ENCODE data around the gene BPIFB6.

The BPIFB6 gene, protein sequence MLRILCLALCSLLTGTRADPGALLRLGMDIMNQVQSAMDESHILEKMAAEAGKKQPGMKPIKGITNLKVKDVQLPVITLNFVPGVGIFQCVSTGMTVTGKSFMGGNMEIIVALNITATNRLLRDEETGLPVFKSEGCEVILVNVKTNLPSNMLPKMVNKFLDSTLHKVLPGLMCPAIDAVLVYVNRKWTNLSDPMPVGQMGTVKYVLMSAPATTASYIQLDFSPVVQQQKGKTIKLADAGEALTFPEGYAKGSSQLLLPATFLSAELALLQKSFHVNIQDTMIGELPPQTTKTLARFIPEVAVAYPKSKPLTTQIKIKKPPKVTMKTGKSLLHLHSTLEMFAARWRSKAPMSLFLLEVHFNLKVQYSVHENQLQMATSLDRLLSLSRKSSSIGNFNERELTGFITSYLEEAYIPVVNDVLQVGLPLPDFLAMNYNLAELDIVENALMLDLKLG

DNA sequence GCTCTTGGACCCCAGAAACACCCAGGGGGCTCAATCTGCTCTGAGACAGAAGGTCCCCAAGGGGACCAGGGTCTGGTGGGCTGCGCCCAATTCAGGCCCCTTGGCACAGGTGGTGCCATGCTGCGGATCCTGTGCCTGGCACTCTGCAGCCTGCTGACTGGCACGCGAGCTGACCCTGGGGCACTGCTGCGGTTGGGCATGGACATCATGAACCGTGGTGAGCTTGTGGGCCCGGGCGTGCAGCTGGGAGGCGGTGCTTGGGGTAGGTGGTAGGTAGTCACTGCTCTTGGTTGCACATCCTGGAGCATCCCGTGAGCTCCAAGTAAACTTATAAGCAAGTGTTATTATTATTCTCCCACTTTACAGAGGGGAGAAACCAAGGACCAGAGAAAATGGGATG, at the start of gene BPIFB6:
TSS of gene BPIFB6 (plus strand) at position 118 of the 400 bp plus-strand sequence. CDS start at position 118, 0 bp downstream.
- no peak for DNase-seq

DNA sequence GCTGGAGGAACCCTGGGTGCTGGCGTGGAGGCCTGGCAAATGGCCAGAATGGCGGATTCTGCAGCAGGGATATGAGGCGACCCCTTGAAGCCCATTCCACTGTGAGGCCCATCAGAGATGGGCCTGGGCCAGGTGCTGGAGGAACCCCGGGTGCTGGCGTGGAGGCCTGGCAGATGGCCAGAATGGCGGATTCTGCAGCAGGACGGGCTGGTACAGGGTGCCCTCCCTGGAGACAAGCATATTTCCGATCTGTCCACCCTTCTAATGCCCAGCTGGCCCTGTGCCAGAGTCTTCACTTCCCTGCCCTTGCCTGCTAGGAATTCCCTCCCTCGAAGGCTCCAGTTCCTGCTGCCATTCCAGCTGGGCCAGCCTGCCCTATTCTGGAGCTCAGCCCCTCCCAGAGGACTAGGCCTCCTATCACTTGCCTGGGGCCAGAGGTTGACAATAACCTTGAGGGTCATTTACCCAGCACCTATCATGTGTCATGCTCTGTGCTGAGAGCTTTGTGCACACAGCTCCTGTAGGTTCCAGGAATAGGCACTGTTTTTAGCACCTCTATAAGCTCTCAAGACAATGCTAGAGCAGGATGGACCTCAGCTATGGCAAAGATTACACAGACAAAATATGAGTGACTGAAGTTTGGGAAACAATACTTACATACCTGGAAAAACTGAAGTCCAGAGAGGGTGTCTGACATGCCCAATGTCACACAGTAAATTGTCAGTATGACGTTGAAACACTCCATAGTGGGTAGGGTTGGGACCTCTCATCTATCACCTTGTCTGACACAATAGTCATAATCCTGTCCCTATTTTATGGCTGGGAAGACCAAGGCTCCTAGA, 48.6 kb upstream of the BPIFB6 start:
- no peak for DNase-seq

DNA sequence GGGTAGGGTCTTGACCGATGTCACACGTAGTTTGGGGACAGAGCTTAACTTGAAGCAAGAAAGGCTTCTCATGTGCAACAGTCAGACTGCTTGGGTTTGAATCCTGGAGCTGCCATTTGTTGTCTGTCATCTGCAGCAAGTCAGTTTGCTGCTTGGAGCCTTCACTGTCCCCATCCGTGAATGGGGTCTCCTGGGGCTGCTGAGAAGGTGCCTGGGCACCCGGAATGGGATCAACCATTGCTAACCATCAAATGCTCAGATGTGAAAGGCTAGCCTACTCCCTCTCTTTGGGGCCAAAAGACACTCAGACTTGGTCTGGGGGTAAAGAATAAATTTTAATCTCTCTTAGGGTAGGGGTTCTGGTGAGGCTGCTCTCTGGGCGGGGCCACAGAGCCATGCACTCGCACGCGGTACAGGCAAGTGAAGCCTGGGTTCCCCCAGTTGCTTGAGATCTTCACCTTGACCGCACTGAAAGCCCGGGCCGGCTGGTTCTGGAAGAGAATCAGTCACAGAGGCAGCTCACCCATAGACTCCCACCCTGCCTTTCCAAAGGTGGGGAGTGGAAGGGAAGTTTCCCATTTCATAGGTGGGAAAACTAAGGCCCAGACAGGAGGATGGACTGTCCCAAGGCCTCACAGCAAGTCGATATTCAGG, 47.9 kb upstream of the BPIFB6 start:
- DNase-seq: no peak

DNA sequence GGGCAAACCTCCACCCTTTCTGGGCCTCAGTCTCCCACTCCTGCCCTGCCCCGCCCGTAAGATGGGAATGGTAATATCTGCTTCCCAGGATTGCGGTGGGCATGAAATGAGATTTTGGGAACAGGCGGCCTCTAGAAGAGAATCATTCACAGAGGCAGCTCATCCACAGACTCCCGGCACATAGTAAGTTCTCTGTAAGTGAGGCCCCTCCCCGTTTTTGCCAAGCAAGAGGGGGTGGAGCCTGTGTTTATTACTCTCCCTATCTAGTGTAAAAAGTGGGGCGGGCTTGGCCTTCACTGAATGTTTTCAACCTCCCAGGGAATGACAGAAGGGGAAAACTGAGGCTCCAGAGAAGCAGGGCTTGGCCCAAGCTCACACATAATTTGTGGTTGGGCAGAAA, 47.3 kb upstream of the BPIFB6 start:
- DNase-seq: no peak

DNA sequence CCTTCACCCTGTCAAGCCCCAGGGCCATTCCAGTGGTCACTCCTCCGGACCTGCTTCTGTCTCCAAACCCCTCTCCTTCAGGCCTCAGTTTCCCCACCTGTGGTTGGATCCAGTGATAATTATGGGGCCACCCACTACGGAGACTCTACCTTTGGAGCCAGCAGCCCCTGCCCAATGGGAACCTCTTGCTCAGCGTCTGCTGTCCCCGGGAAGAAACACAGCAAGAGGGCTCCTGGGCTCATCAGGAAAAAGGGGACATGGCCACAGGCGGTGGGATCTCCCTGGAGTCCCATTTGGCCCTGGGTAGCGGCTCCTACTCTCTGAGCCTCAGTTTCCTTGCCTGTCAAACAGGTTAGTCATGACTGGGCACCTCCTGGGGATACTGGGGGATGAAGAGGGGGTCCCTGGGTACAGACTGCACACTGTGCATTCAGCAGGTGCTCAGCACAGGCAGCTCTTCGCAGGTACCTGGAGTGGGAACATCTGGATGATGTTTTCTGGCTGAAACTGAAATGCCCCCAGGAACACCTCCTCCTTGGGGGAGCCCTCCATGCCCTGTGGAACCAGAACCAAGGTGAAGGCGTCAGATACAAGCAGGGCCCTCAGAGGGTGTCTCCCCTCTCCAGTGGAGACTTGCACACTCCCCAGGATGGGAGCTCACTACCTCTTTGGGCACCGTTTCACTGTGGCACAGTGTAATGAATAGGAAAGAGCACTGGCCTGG, 46.7 kb upstream of the BPIFB6 start:
- no peak for DNase-seq

DNA sequence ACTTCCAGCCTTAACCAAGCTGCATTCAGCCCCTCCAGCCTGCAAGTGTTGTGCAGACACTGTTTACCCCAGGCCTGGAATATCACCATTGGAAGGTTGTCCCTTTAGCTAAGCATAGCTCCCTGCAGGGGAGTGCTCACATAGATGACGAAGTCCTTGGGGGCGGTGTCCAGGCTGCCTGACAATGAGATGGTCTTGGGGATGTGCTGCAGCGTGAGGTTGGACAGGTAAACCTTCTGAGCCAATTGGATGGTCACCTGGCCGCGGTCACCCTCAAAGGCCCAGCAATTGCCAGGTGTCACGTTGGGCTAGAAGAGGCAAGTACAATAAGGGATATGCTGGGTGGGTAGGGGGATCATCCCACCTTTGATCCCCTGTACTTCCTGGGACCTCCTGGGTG, 45.9 kb upstream of the BPIFB6 start:
- DNase-seq: no peak

DNA sequence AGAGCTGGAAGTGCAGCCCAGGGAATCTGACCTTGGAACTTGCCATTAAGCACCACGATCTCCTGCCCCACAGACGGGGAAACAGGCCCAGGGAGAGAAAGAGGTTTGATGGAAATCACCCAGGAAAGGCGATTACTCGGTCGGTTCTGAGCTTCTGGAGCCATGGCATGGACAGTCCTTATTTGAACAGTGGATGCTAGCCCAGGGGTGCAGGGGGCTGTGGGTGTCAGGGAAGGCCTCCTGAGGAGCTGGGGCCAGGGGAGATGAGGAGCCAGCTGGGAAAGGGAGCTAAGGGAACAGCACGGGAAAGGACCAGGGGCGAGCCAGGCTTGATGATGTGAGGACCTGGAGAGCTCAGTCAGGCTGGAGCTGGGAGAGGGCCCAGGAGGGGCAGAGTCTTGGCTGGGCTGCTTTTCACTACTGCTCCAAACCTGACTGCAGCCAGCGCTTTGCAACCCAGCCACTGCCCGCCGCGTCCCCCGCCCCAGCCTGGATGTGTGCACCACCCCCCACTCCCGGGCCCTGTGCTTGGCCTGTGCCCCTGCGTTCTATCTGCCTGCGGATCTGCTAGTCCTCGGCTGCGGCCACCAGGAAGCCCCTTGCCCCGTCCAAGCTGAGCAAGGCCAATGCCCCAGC, 45.0 kb upstream of the BPIFB6 start:
- DNase-seq: no peak

DNA sequence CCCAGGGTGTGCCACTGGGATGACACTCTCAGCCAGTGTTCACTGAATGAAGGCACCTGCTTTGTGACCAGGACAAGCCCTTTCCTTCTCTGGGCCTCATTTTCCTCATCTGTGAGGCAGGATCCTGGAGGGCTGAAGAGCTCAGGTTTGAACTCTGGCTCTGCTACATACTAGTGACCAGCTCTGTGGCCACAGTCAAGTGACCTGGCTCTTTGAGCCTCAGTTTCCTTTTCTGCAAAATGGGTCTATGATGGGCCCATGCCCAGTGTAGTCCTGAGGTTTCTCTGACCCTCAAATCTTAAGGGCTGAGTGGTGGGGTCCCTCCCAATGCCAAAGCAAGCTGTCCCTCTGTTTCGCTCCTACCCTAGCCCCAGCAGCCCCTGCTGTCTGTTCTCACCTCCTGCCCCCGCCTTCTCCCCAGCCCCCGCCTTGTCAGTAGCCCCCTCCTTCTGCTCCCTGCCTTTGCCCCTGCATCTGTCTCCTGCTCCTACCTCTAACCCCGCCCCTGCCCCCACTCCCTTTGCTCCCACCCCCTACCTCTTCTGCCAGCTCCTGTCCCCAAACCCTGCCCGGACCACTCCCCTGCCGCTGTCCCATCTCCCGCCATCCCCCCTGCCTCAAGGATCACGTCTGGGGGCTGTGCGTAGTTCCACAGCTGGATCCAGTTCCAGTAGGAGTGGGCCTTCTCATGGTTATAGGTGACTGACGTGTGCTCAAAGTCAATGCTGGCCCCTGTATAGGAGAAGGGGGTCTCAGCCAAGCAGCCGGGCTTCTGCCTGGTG, 44.2 kb upstream of the BPIFB6 start:
- DNase-seq: no peak

DNA sequence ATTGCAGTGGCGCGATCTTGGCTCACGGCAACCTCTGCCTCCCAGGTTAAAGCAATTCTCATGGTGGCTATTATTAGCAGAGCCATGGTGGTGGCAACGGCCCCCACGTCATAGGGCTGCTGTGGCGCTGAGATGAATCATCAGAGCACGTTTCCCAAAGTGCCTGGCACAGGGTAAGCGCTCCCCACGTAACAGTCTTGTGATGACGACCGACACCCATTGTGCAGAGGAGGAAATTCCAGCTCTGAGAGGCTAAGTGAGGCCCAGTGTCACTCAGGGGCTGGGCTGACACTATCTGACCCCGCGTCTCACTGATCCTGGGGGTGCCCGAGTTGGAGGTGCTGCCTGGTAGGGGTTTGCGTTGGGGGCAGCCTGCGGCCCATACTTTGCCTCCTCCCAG, 43.4 kb upstream of the BPIFB6 start:
- DNase-seq: no peak

DNA sequence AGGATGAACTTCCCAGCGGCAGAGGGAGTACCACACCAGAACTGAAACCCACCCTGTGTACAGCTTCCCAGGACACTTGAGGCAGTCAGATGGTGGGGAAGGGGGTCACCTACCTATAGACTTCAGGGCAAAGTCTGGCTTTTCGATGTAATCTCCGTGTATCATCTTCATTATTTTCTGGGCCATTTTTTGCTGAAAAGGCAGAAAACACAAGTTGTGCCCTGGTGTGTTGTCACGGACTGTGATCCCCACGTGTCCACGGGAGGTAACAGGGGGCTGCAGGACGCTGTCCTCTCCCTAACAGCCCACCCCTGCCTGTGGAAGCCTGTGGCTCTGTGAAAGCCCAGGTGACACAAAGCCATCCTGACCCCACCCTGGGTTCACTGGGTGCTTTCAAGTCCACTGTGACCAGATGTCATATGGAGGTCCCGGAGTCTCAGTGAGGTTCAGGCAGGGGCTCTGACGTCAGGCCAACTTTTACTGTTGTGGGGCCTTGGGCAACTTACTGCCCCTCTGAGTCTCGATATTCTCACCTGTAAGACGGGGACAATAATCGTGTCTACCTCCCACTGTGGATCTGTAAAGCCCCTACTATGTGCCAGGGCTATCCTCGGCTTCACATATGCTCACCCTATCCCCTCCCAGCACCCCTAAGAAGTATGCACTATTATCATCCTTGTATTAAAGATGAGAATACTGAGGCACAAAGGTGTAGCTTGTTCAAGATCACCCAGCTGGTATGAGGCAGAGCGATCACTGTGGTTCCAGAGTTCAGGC, 41.8 kb upstream of the BPIFB6 start:
- DNase-seq: no peak

DNA sequence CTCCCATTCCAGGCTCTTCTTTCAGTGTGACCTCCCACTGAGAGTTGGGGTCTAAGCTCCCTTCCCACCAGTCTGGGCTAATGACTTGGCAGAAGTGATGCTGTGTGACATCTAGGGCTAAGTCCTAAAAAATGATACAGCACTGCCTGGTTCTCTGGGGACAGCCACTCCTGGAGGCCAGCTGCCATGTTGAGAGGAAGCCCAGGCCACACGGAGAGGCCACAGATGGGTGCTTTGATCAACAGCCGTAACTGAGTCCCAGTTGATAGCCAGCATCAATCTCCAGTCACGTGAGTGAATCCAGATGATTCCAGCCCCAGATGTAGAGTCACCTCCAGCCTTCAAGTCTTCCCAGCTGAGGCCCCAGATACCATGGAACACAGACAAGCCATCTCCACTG, 41.0 kb upstream of the BPIFB6 start:
- no peak for DNase-seq

DNA sequence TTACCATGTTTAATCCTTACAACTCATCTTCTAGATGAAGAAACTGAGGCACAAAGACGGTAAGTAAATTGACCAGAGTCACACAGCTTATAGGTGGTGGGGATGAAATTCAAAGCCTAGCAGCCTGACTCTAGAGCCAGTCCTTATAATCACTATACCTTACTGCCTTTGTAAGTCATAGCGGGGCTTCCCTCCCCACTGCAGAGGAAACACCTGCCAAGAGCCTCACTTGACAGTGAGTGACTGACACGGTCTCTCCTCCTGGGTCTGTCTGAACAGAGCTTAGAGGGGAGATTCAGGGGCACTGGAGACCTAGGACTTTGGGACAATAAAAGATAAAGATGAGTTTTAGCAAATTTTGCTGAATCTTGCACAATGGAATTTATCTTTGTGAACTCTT, 40.1 kb upstream of the BPIFB6 start:
- no peak for DNase-seq

DNA sequence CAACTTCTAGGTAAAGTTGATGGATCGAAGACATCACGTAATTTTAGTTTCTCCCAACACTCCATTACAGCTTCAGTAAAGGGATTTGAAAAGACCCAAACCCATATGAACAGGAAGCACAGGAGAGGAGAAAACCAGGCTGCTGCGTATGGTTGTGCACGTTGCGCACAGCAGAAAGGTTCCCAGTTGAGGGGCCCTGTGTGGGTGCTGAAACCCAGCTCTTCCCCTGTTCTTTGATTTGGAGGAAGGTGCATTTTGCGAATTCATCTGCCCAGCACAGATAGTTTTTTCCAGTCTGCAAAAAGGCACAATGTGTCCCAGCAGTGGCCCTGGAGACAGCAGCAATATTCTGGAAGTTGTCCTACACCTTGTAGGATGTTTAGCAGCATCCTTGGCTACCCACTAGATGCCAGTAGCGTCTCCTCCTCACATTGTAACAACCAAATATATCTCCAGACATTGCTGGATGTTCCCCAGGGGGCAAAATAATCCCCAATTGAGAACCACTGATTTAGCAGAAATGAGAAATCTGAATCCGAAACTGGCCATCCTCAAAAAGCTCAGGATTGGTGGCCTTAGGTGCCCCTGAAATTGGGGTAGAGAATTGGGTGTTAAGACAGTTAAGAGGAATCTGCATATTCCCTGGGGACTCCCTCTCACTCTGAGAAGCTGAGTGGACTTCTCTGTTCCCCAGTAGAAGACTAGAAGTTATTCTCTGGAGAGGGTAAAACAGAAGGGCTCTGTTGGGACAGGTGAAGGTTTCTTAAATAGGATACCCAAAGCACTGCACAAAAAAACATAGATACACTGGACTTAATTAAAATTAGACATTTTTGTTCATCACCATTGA, 39.4 kb upstream of the BPIFB6 start:
- no peak for DNase-seq

DNA sequence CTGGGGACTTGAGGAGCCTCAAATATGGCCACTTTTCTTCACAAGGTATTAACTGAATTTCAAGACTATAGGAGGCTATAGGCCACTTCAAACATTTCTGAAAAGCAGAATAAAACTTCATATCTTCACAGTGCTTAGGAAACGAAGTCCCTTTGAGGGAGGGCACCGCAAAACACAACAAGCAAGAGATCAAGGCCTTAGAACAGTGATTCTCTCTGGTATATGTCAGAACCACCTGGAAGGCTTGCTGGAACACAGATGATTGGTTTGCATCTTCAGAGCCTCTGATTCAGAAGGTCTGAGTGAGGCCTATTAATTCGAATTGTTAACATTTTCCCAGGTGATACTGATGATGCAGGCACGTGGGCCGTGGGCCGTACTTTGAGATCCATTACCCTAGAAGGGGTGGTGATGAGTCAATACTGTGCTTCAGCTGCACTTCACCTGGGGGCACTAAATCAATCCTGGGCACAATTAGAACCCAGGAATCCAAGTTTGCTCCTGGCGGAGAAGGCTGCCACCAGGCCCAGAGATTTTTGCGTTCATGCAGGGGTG, 37.9 kb upstream of the BPIFB6 start:
- DNase-seq: no peak

DNA sequence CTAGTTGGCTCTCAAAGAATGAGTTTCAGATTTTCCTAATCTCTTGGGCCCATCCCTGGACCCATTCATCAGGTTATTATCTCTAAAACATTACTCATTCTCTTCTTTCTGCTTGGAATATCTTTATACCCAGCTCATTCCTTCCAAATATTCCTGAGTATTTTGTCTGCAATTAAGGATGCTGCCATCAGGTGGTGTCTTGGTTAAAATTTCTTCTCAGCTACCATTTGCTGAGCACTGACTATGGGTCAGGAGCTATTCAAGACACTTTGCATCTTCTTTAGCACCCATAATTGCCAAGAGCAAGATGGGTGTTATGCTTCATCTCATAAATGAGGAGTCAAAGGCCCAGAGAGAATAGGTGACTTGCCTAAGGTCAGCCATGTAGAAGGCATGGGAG, 35.6 kb upstream of the BPIFB6 start:
- DNase-seq: no peak

DNA sequence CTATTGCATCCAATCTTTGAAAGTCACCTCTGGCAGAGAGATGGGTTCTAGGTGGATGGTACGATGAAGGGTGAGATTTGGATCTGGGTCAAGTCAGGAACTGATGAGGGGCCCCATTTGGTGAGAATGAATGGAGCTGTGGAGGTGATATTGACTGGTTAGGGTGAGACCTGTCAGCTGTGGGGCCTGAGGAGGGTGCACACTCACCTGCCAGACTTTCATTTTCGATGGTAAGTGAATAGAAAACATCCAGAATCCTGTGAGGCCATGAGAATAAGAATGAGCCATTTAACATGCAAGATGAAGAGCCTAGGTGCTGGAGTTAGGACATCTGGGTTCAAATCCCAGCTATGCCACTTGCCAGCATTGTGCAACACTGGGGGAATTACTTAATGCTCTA, 34.0 kb upstream of the BPIFB6 start:
- DNase-seq: no peak

DNA sequence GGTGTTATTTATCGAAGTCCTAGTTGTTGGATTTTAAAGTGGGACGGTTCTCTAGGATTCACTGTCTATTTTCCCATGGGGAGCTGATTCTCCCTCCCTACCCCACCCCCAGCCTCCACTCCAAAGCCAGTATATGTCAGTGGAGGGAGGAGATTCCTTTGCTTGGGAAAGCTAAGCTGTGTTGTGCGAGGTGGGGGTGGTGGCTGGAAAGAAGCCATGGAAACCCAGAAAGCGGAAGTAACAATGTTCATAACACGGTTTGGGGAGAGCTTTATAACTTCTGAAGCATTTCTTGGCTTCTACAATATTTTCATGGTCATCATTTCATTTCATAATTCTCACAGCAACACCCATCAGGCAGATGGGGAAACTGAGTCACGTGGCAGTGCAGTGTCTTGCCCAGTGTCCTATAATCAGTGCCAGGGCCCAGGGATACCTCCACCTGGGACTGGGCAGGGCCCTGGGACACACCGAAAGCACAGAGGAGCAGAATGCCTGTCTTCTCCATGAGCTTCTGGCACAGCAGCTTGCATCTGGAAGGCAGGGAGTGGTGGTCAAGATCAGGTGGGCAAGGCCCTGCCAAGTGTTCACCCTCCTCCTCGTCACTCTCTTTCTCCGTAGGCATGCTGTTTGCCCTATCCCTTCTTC, 31.7 kb upstream of the BPIFB6 start:
- DNase-seq: no peak

DNA sequence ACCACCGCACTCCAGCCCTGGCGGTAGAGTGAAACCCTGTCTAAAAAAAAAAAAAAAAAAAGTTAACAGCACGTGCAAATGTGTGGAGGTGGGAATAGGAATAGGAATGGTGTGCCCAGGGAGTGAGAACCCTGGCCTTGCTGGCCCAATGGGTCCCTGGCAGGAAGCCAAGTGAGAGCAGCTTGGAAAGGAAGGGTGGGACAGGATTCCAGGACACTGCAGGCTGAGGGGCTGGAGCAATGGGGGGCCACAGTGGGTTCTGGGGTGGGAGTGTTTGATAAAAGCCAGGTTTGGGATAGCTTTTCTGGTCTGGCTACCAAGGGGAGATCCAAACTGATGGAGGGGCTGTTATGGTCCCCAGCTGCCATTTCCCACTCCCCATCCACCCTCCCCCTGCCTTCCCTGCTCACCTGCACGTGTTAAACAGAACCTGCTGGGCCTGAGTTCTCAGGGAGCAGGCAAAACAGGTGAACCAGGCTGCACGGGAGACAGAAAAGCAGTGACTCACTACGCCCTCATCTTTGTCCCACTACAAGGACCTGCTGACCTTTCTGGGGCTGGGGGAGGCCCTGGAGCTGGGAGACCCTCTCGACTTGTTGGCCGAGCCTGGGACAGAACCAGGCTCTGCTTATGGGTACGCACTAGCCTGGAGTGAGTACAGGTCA, 30.5 kb upstream of the BPIFB6 start:
- no peak for DNase-seq

All from CD4-positive, alpha-beta T cell treated with Interferon gamma for 1 hour (primary cell).